GM12873 (cell line): Measurements from ENCODE around the gene SOX6.

Experiments
- TF ChIP-seq, protein P1 (sequence below): IDR thresholded peaks from 2 replicates; pipeline ENCODE4 v1.5.1; 2012; ENCODE audit warnings: low read depth, mild to moderate bottlenecking, moderate library complexity, low read length, control low read depth; ENCODE audit not compliant: insufficient read depth; ENCODE audit errors: missing control alignments

SOX6 gene

DNA sequence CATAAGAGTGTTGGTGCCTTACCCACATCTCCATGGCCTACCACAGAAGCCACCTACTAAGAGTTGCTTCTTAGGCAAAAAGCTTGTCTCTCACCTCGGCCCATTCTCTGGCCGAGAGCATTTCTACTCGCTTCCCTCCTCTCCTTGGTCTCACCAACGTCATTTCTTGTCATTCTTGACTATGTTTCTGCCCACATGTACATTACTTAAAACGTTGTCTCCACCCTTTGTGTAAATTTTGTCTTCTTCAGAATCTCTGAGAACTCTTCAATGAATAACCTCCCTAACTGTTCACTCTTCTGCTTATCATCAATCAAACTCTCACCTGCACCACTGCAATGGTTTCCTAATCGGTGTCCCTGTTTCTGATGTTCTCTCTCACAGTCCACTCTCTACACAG is 20.1 kb downstream of the SOX6 start:
- TF ChIP-seq, protein P1, sequence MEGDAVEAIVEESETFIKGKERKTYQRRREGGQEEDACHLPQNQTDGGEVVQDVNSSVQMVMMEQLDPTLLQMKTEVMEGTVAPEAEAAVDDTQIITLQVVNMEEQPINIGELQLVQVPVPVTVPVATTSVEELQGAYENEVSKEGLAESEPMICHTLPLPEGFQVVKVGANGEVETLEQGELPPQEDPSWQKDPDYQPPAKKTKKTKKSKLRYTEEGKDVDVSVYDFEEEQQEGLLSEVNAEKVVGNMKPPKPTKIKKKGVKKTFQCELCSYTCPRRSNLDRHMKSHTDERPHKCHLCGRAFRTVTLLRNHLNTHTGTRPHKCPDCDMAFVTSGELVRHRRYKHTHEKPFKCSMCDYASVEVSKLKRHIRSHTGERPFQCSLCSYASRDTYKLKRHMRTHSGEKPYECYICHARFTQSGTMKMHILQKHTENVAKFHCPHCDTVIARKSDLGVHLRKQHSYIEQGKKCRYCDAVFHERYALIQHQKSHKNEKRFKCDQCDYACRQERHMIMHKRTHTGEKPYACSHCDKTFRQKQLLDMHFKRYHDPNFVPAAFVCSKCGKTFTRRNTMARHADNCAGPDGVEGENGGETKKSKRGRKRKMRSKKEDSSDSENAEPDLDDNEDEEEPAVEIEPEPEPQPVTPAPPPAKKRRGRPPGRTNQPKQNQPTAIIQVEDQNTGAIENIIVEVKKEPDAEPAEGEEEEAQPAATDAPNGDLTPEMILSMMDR = no peak

- TF ChIP-seq, protein P1 = no peak
These were observed 20.9 kb downstream of the SOX6 start for GRCh38 chr11:16335236-16335962.

- TF ChIP-seq, protein P1 = no peak
These were observed 29.6 kb downstream of the SOX6 start for GRCh38 chr11:16326679-16327297.

DNA sequence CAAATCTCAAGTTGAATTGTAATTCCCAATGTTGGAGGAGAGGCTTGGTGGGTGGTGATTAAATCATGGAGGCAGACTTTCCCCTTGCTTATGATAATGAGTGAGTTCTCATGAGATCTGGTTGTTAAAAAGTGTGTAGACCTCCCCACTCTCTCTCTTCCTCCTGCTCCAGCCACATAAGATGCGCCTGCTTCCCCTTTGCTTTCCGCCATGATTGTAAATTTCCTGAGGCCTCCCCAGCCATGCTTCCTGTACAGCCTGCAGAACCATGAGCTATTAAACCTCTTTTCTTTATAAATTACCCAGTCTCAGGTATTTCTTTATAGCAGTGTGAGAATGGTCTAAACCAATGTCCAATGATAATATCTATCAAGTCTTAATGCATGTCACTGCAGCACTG is 34.2 kb downstream of the SOX6 start:
- TF ChIP-seq, protein P1 = no peak

GRCh38 chr11:16321148-16321547 is 35.2 kb downstream of the SOX6 start:
- TF ChIP-seq, protein P1 = no peak

DNA sequence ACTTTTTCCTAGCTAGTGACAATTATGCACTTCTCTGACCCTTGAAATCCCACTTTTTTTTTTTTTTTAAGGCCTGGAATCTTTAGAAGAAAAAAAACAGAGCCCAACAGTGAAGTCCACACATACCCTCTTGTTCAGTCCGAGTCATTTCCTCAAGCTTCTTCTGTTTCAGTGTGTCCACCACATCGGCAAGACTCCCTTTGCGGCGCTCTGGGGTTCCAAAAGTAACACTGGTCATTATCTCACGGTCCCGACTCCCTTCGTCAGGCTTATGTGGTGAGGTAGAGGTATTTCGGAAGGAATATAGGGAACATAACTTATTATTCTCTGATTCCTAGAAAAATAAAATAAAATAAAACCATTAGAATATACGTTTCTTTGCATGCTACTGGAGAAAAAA is 38.0 kb downstream of the SOX6 start:
- TF ChIP-seq, protein P1 = no peak

DNA sequence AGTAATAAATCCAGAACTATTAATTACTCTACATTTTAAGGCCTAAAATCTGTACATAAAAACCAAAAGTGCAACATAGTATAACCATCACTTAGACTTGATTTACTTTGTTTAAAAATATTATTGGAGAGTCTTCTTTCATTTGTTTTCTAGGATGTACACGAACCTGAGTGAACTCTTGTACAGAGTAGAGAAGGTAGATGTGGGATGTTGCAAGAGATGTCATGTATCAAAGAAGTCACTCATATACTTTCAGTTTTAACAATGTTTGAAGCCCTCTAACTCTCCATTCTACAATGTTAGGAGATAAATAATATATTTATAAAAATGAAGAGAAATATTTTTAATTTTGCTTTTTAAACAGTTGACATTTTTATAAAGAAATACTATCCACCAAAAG is 38.6 kb downstream of the SOX6 start:
- TF ChIP-seq, protein P1 = no peak
